K562 (cell line): ENCODE results near the gene TCAF1. TPM values are rescaled to one million over a fixed set of nuclear protein-coding genes. Genes with fewer than 3 reads are reported as not detected.

ENCODE experiments used
- ATAC-seq: fragments of 200-7000 bp; cut with Tn5 transposase; 3 replicates; pipeline ENCODE4 v1.9.1; 2020; ENCODE audit warnings: moderate library complexity
- BruUV-seq: library from RNA; stranded (reverse); fragments of 400-500 nt; replicated peaks from 2 replicates; lab custom pipeline; 2021; lab: Mats Ljungman, UMichigan
- CTCF ChIA-PET: fragments of 300-600 bp; formaldehyde crosslinking; extraction: SDS; loops from one replicate; lab custom pipeline; 2021; ENCODE audit warnings: low intra/inter-chr PET ratio; lab: Yijun Ruan, JAX
- POLR2A ChIA-PET: fragments of 300-600, 350-650 bp; sonication (Branson Sonifier 250); formaldehyde crosslinking; extraction: SDS; loops from one replicate; lab custom pipeline; 2021; ENCODE audit warnings: antibody characterized with exemption, inconsistent platforms; lab: Yijun Ruan, JAX
- DNase-seq, 4 experiments: peaks; one replicate each; pipeline versions ENCODE4 v3.0.0 to v3.0.0-alpha.2; 2011 to 2018; ENCODE audit warnings: low spot score in 3 of 4, mixed read lengths in 3 of 4; ENCODE audit errors: extremely low read depth in 1 of 4
- FAIRE-seq: peaks from 2 replicates; lab custom pipeline; 2011; peaks lifted over from hg19 to GRCh38; lab: Jason Lieb, UNC
- H2AFZ ChIP-seq: 2 replicates; pipeline ENCODE4 v1.6.0; 2011; ENCODE audit warnings: low read depth, low read length, control low read depth, inconsistent platforms
- H3K27ac ChIP-seq: fragments of 200-600 bp; 3 replicates; pipeline ENCODE4 v1.8.0; 2011; ENCODE audit warnings: low read depth, mild to moderate bottlenecking, control low read depth, inconsistent platforms, low read length, moderate library complexity, mixed read lengths; ENCODE audit errors: extremely low read depth
- H3K27me3 ChIP-seq, 2 experiments: fragments of 300-600 bp in 1 of 2; 2 replicates in 1 of 2; 3 replicates in 1 of 2; pipeline versions ENCODE4 v1.6.0 to v1.8.0; 2011; ENCODE audit warnings: inconsistent platforms in 2 of 2, low read length in 2 of 2, mild to moderate bottlenecking in 1 of 2, mixed read lengths in 1 of 2, moderate library complexity in 1 of 2; ENCODE audit not compliant: control insufficient read depth in 2 of 2, insufficient read depth in 2 of 2
- H3K36me3 ChIP-seq: fragments of 300-600 bp; 3 replicates; pipeline ENCODE4 v1.8.0; 2011; ENCODE audit warnings: mild to moderate bottlenecking, low read length, inconsistent platforms; ENCODE audit not compliant: control insufficient read depth, insufficient read depth
- H3K4me1 ChIP-seq, 2 experiments: fragments of 200-600 bp in 1 of 2; replicated peaks in 1 of 2; 2 replicates in 1 of 2; 3 replicates in 1 of 2; pipeline versions ENCODE4 v1.5.1 to v1.8.0; 2011; ENCODE audit warnings: inconsistent platforms in 2 of 2, low read length in 2 of 2, mild to moderate bottlenecking in 1 of 2, mixed read lengths in 1 of 2, moderate library complexity in 1 of 2; ENCODE audit not compliant: control insufficient read depth in 2 of 2, insufficient read depth in 2 of 2
- H3K4me2 ChIP-seq: 2 replicates; pipeline ENCODE4 v1.6.1; 2011; ENCODE audit warnings: low read length, control low read depth, inconsistent platforms, mixed read lengths; ENCODE audit not compliant: insufficient read depth
- H3K4me3 ChIP-seq: fragments of 200-600 bp; sonication (generic), shearing (Covaris generic); 2 replicates; pipeline ENCODE4 v1.5.1; 2016; ENCODE audit warnings: control low read depth, inconsistent platforms
- H3K79me2 ChIP-seq: fragments of 200-600 bp; 3 replicates; pipeline ENCODE4 v1.8.0; 2011; ENCODE audit warnings: low read length, inconsistent platforms; ENCODE audit not compliant: control insufficient read depth, insufficient read depth
- H3K9ac ChIP-seq, 2 experiments: 2 replicates each; pipeline versions ENCODE4 v1.6.0 to v1.6.1; 2011; ENCODE audit warnings: low read depth in 2 of 2, low read length in 2 of 2, control low read depth in 1 of 2, inconsistent platforms in 1 of 2, mild to moderate bottlenecking in 1 of 2, mixed read lengths in 1 of 2; ENCODE audit not compliant: insufficient read depth in 1 of 2
- H3K9me1 ChIP-seq: one replicate; pipeline ENCODE4 v1.6.0; 2011; ENCODE audit warnings: inconsistent platforms, mild to moderate bottlenecking, low read length, moderate library complexity; ENCODE audit not compliant: control insufficient read depth, insufficient read depth
- H3K9me3 ChIP-seq: replicated peaks from 2 replicates; pipeline ENCODE4 v1.5.1; 2011; ENCODE audit warnings: low read depth, low read length, inconsistent platforms; ENCODE audit not compliant: control insufficient read depth, insufficient read depth
- H4K20me1 ChIP-seq: replicated peaks from 2 replicates; pipeline ENCODE4 v1.6.1; 2011; ENCODE audit warnings: low read length, inconsistent platforms, mixed read lengths; ENCODE audit not compliant: control insufficient read depth, insufficient read depth
- CTCF ChIP-seq, 3 experiments: IDR thresholded peaks in 2 of 3; conservative IDR thresholded peaks in 1 of 3; 2 replicates each; pipeline ENCODE4 v1.5.1; 2011 to 2012; ENCODE audit warnings: low read length in 3 of 3, mild to moderate bottlenecking in 3 of 3, control low read depth in 2 of 3, improper control_type of control experiment in 1 of 3, inconsistent platforms in 1 of 3, low read depth in 1 of 3, mixed read lengths in 1 of 3, moderate library complexity in 1 of 3; ENCODE audit not compliant: insufficient read depth in 2 of 3
- FOSL1 ChIP-seq: fragments of 200-800 bp; sonication (Bioruptor generic); conservative IDR thresholded peaks from 2 replicates; pipeline ENCODE4 v1.6.1; 2016; ENCODE audit warnings: missing genetic modification characterization, missing compliant biosample characterization
- FOXP1 ChIP-seq: sonication (generic); formaldehyde crosslinking; IDR thresholded peaks from 2 replicates; pipeline ENCODE4 v1.8.0; 2022; ENCODE audit warnings: mild to moderate bottlenecking, missing genetic modification reagents
- MEIS2 ChIP-seq: fragments of 450-650 bp; IDR thresholded peaks from 2 replicates; pipeline ENCODE4 v1.6.1; 2014; ENCODE audit warnings: mild to moderate bottlenecking; ENCODE audit not compliant: partially characterized antibody
- RB1 ChIP-seq: fragments of 450-650 bp; IDR thresholded peaks from 2 replicates; pipeline ENCODE4 v1.6.1; 2017; ENCODE audit warnings: low read depth, mild to moderate bottlenecking
- SP1 ChIP-seq: sonication (generic); formaldehyde crosslinking; IDR thresholded peaks from 2 replicates; pipeline ENCODE4 v1.8.1; 2022; ENCODE audit warnings: mild to moderate bottlenecking, missing genetic modification reagents
- SREBF1 ChIP-seq: fragments of 150-350 bp; IDR thresholded peaks from 2 replicates; pipeline ENCODE4 v1.6.1; 2014; ENCODE audit warnings: antibody characterized with exemption, low read depth, low read length, borderline replicate concordance
- SRF ChIP-seq, 2 experiments: fragments of 250-450, 450-650 bp in 1 of 2; sonication (Bioruptor Pico) in 1 of 2; sonication (generic) in 1 of 2; formaldehyde crosslinking; IDR thresholded peaks; 2 replicates each; pipeline versions ENCODE4 v1.5.0 to v1.5.1; 2020 to 2022; ENCODE audit warnings: mild to moderate bottlenecking in 1 of 2, missing genetic modification reagents in 1 of 2
- THAP12 ChIP-seq: fragments of 250-450 bp; sonication (Bioruptor Pico); IDR thresholded peaks from 2 replicates; pipeline ENCODE4 v1.9.0; 2021; ENCODE audit warnings: mild to moderate bottlenecking, inconsistent platforms
- USF2 ChIP-seq: sonication (generic); formaldehyde crosslinking; IDR thresholded peaks from 2 replicates; pipeline ENCODE4 v1.5.0; 2020; ENCODE audit warnings: missing genetic modification reagents
- ZNF175 ChIP-seq: fragments of 200-800 bp; sonication (Bioruptor generic); IDR thresholded peaks from 2 replicates; pipeline ENCODE4 v1.6.1; 2016; ENCODE audit warnings: low read depth, mild to moderate bottlenecking, missing genetic modification characterization, missing compliant biosample characterization
- ZNF232 ChIP-seq: sonication (generic); formaldehyde crosslinking; IDR thresholded peaks from 2 replicates; pipeline ENCODE4 v1.8.0; 2022; ENCODE audit warnings: mild to moderate bottlenecking, missing genetic modification reagents
- ZNF324 ChIP-seq: fragments of 250-450 bp; sonication (Bioruptor Pico); IDR thresholded peaks from 2 replicates; pipeline ENCODE4 v1.4.0; 2020; ENCODE audit warnings: mild to moderate bottlenecking
- ZNF507 ChIP-seq: conservative IDR thresholded peaks from 2 replicates; pipeline ENCODE4 v1.6.1; 2017; ENCODE audit warnings: missing genetic modification characterization, missing compliant biosample characterization
- WGBS: fragments of 100-300 bp; shearing (Covaris generic); methylation state at CpG from one replicate; pipeline ENCODE4 v1.1.6; 2016; ENCODE audit warnings: low coverage, mixed read lengths; ENCODE audit not compliant: insufficient coverage; ENCODE audit errors: missing lambda C conversion rate; 5-methylcytosine and 5-hydroxymethylcytosine counted together
- in situ Hi-C: fragments of 300-500 bp; cut with MboI; formaldehyde crosslinking; loops from 4 replicates; pipeline ENCODE4 v1.15.0; 2018; ENCODE audit warnings: inconsistent platforms, mixed read lengths
- intact Hi-C: fragments of 100-400 bp; cut with micrococcal nuclease; formaldehyde crosslinking; loops from 2 replicates; pipeline ENCODE4 v1.14.2; 2022
- polyA plus RNA-seq, 8 experiments: library from polyadenylated mRNA; depleted of rRNA in 4 of 8; stranded (reverse) in 5 of 8; unstranded in 3 of 8; fragments of >200 nt; fragmentation: Nextera tagmentation in 2 of 8; fragmentation: Illumina TruSeq in 1 of 8; extraction: Ambion mirVana in 2 of 8; extraction: Trizol in 1 of 8; gene quantifications; 2 replicates each; pipeline versions ENCODE4 v1.2.1 to v1.2.3, GENCODE V29; 2011 to 2014; ENCODE audit warnings: inconsistent platforms in 1 of 8, missing spikeins in 1 of 8
- total RNA-seq, 7 experiments: library from RNA; depleted of rRNA in 6 of 7; stranded (reverse); fragments of >200 nt in 6 of 7; fragmentation: Illumina TruSeq in 2 of 7; extraction: Trizol in 2 of 7; gene quantifications; 2 replicates each; pipeline versions ENCODE4 v1.2.1 to v1.2.3, GENCODE V29; 2011 to 2021; ENCODE audit warnings: low replicate concordance in 1 of 7
- TF ChIP-seq, protein P1 (sequence below): sonication (generic); formaldehyde crosslinking; IDR thresholded peaks from 2 replicates; pipeline ENCODE4 v1.8.0; 2022; ENCODE audit warnings: missing genetic modification reagents, mild to moderate bottlenecking, moderate library complexity, borderline replicate concordance

TCAF1 gene
- total and polyA plus RNA-seq, 9 of the 15 experiments (the other 6 are each of a cell fraction or from before 2014, with no cell fraction given): 6.2 to 52.2 (median 24.4) TPM

GRCh38 chr7:143892527-143893300, 9.3 kb downstream of the TCAF1 start:
- POLR2A ChIA-PET: interaction anchor here (0.6 to 3.8 kb wide), 6 partner anchors 8 to 235 kb away, joined by 3 to 27 read pairs (median 3); partner anchors contain the start of gene TCAF1
- BruUV-seq: no TSS peak
- Histone ChIP-seq H3K9ac (no peak overlapping the region), H3K4me2 (0 out of 2 replicates have a peak overlapping the region, but pooled peaks have one; percentile 13), H3K36me3 (peaks cover 9% of the 10 kb centered on the region; the same call in 2 of the 3 replicates), H3K4me1 (peaks cover 0 to 6% of the 10 kb centered on the region in 2 experiments; a peak in 1 of 5 replicates), H3K27ac (no peak overlapping the region), H3K27me3 (no peaks in the 10 kb centered on the region), H3K9me1 (no peaks in the 10 kb centered on the region), H2AFZ (no peak overlapping the region), H4K20me1 (no peaks in the 10 kb centered on the region), H3K9me3 (no peaks in the 10 kb centered on the region), H3K79me2 (peaks cover 80% of the 10 kb centered on the region), H3K4me3 (no peak overlapping the region)
- intact Hi-C loops (no loop called here), in situ Hi-C loops (no loop called here)
- peak; percentile 99 for ATAC-seq
- peak in 3 of 4 experiments; percentile 24 to 82 (median 51) for DNase-seq
- FAIRE-seq: peak; percentile 58
- CTCF ChIA-PET: interaction anchor here (0.9 to 1.0 kb wide), 2 partner anchors 156 to 160 kb away, joined by 3 read pairs; no protein-coding TSS in a partner anchor
- WGBS: 49% methylated on average over 5 of the region's 5 CpGs
- TF ChIP-seq ZNF324 (CRISPR knock-in tag) (no peak), THAP12 (CRISPR knock-in tag) (no peak), ZNF507 (tag) (no peak), SRF (CRISPR knock-in tag; IDR thresholded peaks at IDR 0.05) (no peak), FOSL1 (tag) (peak; percentile 41; the same call in 1 of the 2 replicates), ZNF175 (CRISPR knock-in tag) (0 out of 2 replicates have a peak, but pooled peaks have one; percentile 46), SREBF1 (no peak), CTCF (IDR thresholded peaks at IDR 0.05 in 2 of 3, conservative IDR thresholded peaks at IDR 0.05 in 1 of 3; ENCODE audit: insufficient read depth in 2 of 3, low read depth in 1 of 3, low read length in 3 of 3) (peak; percentile 67 to 85 (median 80); a peak in 5 of 6 replicates), USF2 (CRISPR knock-in tag) (no peak), ZNF232 (no peak), FOXP1 (CRISPR knock-in tag) (no peak), RB1 (no peak), MEIS2 (no peak), SP1 (CRISPR knock-in tag) (no peak)
- TF ChIP-seq, protein P1, sequence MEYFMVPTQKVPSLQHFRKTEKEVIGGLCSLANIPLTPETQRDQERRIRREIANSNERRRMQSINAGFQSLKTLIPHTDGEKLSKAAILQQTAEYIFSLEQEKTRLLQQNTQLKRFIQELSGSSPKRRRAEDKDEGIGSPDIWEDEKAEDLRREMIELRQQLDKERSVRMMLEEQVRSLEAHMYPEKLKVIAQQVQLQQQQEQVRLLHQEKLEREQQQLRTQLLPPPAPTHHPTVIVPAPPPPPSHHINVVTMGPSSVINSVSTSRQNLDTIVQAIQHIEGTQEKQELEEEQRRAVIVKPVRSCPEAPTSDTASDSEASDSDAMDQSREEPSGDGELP (CRISPR knock-in tag): no peak
